Activated CD4-positive, alpha-beta T cell treated with anti-CD3 and anti-CD28 coated beads, Interleukin-2, amount 10 ng/mL, durations not matched to agents 24 days and 14 days (primary cell): Measurements from ENCODE around the gene JAZF1. TPM values are rescaled to one million over a fixed set of nuclear protein-coding genes. Genes with fewer than 3 reads are reported as not detected.

ENCODE experiments used
- DNase-seq: peaks from one replicate; pipeline ENCODE4 v3.0.0; 2022
- H3K27ac Mint-ChIP-seq: one replicate; pipeline ENCODE4 v1.8.0; 2022; ENCODE audit warnings: mild to moderate bottlenecking, mixed read lengths
- H3K27me3 Mint-ChIP-seq: one replicate; pipeline ENCODE4 v1.8.0; 2022; ENCODE audit warnings: mixed read lengths
- H3K36me3 Mint-ChIP-seq: one replicate; pipeline ENCODE4 v1.8.0; 2022; ENCODE audit warnings: low read depth, mild to moderate bottlenecking, mixed read lengths
- H3K4me1 Mint-ChIP-seq: one replicate; pipeline ENCODE4 v1.8.0; 2021; ENCODE audit warnings: mixed read lengths
- H3K4me3 Mint-ChIP-seq: one replicate; pipeline ENCODE4 v1.8.0; 2022; ENCODE audit warnings: mild to moderate bottlenecking, moderate library complexity, mixed read lengths
- H3K9me3 Mint-ChIP-seq: one replicate; pipeline ENCODE4 v1.8.0; 2021; ENCODE audit warnings: mixed read lengths
- intact Hi-C: fragments of 100-400 bp; cut with micrococcal nuclease; formaldehyde crosslinking; loops from one replicate; pipeline ENCODE4 v1.15.1; 2023
- total RNA-seq: library from RNA; stranded (reverse); gene quantifications from 2 replicates; pipeline ENCODE4 v1.2.3, GENCODE V29; 2022

The JAZF1 gene
- total RNA-seq, 1 donor from 2014 or later: 4.2 TPM

DNA sequence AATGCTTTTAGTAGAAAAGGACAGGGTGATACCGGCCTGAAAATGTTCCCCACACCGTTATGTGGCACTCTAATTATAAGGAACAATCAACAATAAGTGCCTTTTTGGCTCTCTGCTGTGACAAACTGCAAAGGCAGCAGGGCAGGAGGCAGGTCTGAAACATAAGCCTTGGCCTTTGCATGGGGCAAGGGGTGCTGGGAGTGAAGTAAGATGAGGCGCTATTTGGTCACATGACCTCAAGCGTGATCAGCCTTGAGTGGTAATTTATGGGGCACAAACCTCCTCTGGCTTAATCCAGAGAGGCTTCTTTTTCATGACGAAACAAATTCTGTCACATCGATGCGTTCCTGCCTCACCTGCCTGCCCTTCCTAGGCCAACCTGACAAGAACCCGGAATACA is 237.9 kb downstream of the JAZF1 start:
- Mint-ChIP-seq H3K27me3 (peaks cover 9% of the 10 kb centered on the region), H3K4me3 (no peak overlapping the region), H3K36me3 (no peaks in the 10 kb centered on the region), H3K9me3 (no peaks in the 10 kb centered on the region), H3K27ac (no peak overlapping the region), H3K4me1 (no peaks in the 10 kb centered on the region)
- DNase-seq: no peak
- intact Hi-C loops: no loop called here

DNA sequence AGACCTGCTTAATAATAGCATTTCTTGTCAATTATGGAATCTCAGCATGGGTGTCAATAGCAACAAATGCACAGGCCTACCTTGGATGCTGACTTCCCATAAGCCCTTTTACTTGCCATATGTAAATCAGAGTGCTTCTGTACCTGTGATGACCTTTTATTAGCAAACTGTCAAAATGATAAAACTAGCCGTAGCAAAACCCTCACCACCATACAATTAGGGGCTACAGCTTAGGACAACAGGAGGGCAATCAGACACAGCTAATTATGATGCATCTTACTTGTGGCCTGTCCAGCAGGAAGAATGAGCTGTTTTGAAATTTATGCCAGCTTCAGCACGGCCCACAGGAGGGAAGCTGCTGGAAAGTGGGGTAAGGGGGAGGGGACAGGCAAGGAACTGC is 239.1 kb downstream of the JAZF1 start:
- peaks cover 11% of the 10 kb centered on the region for H3K27me3 Mint-ChIP-seq
- H3K4me1 Mint-ChIP-seq: no peaks in the 10 kb centered on the region
- DNase-seq: no peak
- H3K4me3 Mint-ChIP-seq: no peak overlapping the region
- intact Hi-C loops: no loop called here
- no peaks in the 10 kb centered on the region for H3K36me3 Mint-ChIP-seq
- no peaks in the 10 kb centered on the region for H3K9me3 Mint-ChIP-seq
- no peak overlapping the region for H3K27ac Mint-ChIP-seq

DNA sequence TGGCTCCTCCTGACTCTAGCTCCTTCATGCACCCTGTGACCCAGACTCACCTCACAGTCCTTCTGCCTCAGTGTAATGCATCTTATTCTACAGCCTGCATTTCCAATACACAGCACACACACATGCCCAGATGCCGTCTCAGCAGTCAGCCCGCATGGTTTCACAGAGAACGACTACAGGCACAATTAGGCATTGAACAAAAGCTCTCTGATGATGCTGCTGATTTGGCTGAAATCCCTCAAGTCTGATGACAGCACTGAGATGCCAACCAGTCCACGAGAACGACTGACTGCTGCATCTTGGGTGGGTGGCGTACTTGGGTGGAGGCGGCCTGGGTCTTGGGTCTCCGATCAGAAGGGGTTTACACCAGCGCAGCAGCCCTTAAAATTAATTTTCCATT is 240.3 kb downstream of the JAZF1 start:
- no peaks in the 10 kb centered on the region for H3K9me3 Mint-ChIP-seq
- no peaks in the 10 kb centered on the region for H3K36me3 Mint-ChIP-seq
- H3K27ac Mint-ChIP-seq: no peak overlapping the region
- DNase-seq: no peak
- peaks cover 11% of the 10 kb centered on the region for H3K27me3 Mint-ChIP-seq
- H3K4me3 Mint-ChIP-seq: no peak overlapping the region
- intact Hi-C loops: no loop called here
- H3K4me1 Mint-ChIP-seq: no peaks in the 10 kb centered on the region

DNA sequence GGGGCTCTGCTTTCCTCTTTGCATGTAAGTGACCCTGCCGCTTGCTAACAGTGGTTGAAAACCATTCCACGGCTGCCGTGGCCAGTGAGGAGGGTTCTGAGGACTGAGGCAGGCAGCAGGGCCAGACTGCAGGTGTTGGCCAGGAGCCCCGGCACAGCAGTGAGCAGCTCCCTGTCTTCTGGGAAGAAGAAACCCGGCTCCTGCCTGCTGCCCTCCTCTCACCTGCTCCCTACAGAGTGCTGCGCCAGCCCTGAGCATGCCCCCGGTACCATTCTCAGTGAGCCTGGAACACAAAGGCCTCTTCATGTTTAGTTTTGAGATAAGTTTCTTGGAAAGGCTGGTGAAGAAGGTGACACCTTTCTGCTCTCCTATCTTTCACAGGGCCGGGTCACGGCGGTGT is 240.7 kb downstream of the JAZF1 start:
- H3K9me3 Mint-ChIP-seq: no peaks in the 10 kb centered on the region
- H3K4me3 Mint-ChIP-seq: no peak overlapping the region
- H3K27ac Mint-ChIP-seq: no peak overlapping the region
- no peaks in the 10 kb centered on the region for H3K36me3 Mint-ChIP-seq
- DNase-seq: no peak
- intact Hi-C loops: loop anchor here (10.0 kb wide), 1 partner anchor 365 kb away; no protein-coding TSS in a partner anchor
- H3K4me1 Mint-ChIP-seq: no peaks in the 10 kb centered on the region
- H3K27me3 Mint-ChIP-seq: peaks cover 11% of the 10 kb centered on the region

DNA sequence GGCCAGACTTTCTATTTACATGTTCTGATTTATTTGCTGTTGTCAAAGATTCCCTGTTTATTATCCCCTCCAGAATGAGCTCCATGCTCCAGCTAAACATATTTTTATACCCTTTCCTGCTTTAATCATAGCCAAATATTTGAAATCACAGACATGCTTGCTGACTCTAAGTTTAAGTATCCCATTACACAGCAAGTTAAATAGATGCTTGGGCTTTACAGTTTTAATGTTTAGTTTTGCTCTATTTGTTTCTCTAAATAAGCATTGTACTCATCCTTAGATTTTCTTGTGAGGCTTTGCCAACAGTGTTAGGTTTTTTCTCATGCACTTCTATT is 243.9 kb downstream of the JAZF1 start:
- no peaks in the 10 kb centered on the region for H3K4me1 Mint-ChIP-seq
- H3K9me3 Mint-ChIP-seq: no peaks in the 10 kb centered on the region
- H3K27me3 Mint-ChIP-seq: peaks cover 13% of the 10 kb centered on the region
- no peak for DNase-seq
- intact Hi-C loops: loop anchor here (10.0 kb wide), 1 partner anchor 362 kb away; no protein-coding TSS in a partner anchor
- no peaks in the 10 kb centered on the region for H3K36me3 Mint-ChIP-seq
- no peak overlapping the region for H3K4me3 Mint-ChIP-seq
- H3K27ac Mint-ChIP-seq: no peak overlapping the region

DNA sequence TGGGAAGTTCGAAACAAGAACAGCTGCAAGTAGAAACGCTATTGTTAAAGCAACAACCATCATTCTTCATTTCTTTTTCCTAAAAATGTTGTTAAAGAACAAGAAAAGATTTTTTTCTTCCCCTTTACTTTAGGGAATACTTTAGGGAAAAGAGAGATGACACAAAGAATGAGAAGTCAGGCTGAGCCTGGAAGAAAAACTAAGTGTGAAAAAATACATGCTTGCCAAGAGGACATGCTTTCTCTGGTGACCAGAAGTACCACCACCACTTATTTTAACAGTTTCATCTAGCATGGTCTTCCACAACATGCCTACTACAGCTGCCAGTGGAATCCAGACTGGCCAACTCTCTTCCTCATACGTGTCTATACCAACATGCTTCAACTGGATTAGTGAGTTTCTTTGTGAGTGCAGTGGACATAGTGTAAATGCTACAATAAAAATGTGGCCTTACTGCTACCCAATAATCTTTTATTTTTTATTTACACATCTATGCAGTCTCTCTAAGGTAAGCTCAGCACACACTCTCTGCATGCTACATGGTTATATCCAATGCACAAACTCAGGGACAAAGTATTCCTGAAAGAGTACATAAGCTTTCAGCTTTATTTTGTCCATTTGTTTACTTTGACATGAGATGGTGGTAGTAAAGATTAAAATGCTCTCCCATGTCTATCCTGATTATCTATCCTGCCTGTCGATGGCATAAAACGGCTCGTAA is 244.4 kb downstream of the JAZF1 start:
- H3K36me3 Mint-ChIP-seq: no peaks in the 10 kb centered on the region
- intact Hi-C loops: loop anchor here (10.0 kb wide), 1 partner anchor 361 kb away; no protein-coding TSS in a partner anchor
- no peak overlapping the region for H3K4me3 Mint-ChIP-seq
- no peak for DNase-seq
- no peak overlapping the region for H3K27ac Mint-ChIP-seq
- H3K4me1 Mint-ChIP-seq: no peaks in the 10 kb centered on the region
- H3K27me3 Mint-ChIP-seq: peaks cover 13% of the 10 kb centered on the region
- no peaks in the 10 kb centered on the region for H3K9me3 Mint-ChIP-seq

DNA sequence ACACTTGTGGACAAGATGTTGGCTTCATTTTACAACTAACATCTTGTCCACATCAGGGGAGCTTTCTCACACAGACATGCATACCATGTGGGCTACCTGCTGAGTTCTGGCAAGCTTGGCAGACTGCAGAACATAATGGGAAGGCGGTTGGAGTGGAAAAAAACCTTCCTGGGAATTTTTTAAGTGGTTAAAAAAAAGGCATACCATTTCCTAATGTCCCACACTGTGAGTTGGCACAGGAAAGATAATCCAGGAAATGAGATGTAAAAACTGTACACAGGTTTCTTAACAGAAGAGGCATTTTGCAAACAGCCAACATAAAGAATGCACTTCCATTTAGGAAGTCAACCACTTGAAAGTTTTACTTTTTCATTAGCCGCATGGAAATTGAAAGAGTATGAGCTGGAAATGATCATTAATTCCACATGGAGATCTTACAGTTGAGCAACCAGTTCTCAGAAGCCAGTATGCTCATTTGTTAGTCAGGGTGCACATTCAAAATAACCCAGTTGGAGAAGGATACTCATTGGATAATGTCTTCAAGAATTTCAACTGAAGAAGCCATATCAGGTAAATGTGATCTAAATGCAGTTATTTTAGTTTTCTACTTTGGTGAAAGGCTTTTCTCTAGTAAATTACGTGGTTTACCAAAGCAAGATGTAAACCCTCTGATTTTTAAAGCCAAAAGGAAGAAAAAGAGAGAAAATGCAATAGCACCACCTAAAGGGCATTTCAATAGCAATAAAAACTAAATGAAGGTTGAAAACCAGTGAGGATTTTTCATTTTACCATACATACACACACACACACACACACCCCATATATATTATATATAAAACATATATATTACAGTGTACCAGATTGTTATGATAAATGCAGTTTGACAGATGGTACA is 246.7 kb downstream of the JAZF1 start:
- no peaks in the 10 kb centered on the region for H3K36me3 Mint-ChIP-seq
- no peak overlapping the region for H3K27ac Mint-ChIP-seq
- intact Hi-C loops: loop anchor here (10.0 kb wide), 1 partner anchor 359 kb away; no protein-coding TSS in a partner anchor
- H3K9me3 Mint-ChIP-seq: no peaks in the 10 kb centered on the region
- peaks cover 12% of the 10 kb centered on the region for H3K27me3 Mint-ChIP-seq
- no peaks in the 10 kb centered on the region for H3K4me1 Mint-ChIP-seq
- H3K4me3 Mint-ChIP-seq: no peak overlapping the region
- DNase-seq: no peak

DNA sequence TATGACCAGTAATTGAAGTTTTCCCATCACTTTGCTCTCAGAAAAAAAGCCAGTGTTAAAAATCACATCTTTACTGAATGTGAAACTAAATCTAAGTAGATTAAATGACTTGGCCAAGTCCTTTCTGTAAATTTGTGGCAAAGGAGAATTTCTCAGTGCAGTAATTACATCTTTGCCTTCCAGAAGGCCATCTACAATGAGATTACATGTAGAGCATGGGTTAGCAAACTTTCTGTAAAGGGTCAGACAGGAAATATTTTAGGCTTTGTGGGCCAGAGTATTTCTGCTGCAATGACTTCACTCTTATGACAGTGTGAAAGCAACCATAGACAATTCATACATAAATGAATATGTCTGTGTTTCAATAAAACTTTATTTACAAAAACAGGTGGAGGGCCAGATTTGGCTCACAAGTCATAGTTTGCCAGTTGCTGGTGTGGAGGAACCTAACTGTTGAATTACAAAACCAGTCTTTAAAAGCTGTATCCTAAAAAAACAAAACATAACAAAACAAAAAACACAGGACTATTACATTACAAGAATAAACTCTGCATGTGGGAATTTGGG is 249.6 kb downstream of the JAZF1 start:
- Mint-ChIP-seq H3K27me3 (peaks cover 6% of the 10 kb centered on the region), H3K4me1 (no peaks in the 10 kb centered on the region), H3K27ac (no peak overlapping the region), H3K4me3 (no peak overlapping the region), H3K9me3 (no peaks in the 10 kb centered on the region), H3K36me3 (no peaks in the 10 kb centered on the region)
- DNase-seq: no peak
- intact Hi-C loops: loop anchor here (10.0 kb wide), 1 partner anchor 356 kb away; no protein-coding TSS in a partner anchor

DNA sequence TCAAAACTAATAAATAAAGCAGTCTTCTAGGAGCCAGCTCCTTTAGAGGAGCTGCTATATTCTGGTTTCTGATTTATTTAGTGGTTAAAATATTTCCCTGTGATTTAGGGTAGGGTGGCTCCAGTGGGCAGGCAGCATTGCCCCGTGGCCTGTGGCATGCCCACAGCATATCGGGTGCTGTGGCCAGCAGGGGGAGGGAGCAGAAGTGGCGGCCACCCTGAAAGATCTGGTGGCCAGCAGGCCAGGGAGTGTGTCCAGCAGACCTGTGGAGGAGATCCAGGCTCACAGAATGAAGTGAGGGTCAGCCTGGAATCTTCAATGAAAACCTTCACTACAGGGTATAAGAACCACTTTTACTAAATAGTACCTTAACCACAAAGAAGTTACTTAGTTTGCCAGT is 251.5 kb downstream of the JAZF1 start:
- Mint-ChIP-seq H3K27ac (no peak overlapping the region), H3K27me3 (peaks cover 6% of the 10 kb centered on the region), H3K36me3 (no peaks in the 10 kb centered on the region), H3K4me3 (no peak overlapping the region), H3K9me3 (no peaks in the 10 kb centered on the region), H3K4me1 (peaks cover 4% of the 10 kb centered on the region)
- no peak for DNase-seq
- intact Hi-C loops: no loop called here

DNA sequence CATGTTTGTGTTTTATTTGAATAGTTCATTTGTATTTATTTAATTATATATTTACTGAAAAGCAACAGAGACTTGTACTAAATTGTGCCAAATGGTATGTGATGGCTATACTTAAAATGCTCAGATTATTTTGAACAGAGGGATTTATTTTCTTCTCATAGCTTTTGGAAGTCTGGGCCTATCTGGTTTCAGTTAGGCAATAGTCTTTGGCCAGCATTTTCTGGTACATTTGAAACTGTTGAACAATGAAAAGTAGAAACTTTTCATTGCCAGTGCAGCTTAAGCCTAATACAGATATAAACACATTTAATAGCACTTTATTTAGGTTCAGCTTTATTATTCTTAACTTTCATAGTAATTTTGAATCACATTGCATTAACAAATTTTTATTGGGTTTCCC is 252.6 kb downstream of the JAZF1 start:
- intact Hi-C loops: no loop called here
- Mint-ChIP-seq H3K27me3 (peaks cover 6% of the 10 kb centered on the region), H3K27ac (no peak overlapping the region), H3K9me3 (no peaks in the 10 kb centered on the region), H3K36me3 (no peaks in the 10 kb centered on the region), H3K4me1 (peaks cover 4% of the 10 kb centered on the region), H3K4me3 (no peak overlapping the region)
- no peak for DNase-seq

DNA sequence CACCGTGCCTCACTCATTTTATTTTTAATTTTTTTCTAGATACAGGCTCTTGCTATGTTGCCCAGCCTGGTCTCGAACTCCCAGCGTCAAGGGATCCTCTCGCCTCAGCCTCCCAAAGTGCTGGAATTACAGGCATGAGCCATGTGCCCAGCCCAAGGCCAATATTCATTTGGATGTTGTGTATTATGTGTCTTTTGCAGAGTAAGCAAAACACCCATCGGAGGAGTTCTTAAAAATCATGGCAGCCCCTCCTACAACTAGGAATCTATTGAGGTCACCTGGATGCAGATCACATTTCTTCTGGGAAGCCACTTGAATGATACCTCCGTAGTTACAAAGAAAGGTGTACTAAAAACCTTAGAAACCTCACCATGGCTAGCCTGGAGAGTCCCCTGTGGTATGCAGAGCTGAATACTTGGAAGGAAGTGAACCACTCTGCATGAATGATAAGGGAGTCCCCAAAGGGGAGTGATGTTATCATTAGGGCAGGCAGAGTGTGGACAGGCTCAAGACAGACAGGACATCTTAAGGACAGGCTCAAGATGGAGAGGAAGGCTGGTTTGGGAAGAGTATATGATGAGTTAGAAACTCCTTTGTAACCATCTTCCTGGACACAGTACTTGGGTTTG is 254.9 kb downstream of the JAZF1 start:
- H3K9me3 Mint-ChIP-seq: no peaks in the 10 kb centered on the region
- H3K36me3 Mint-ChIP-seq: no peaks in the 10 kb centered on the region
- no peak overlapping the region for H3K4me3 Mint-ChIP-seq
- H3K27me3 Mint-ChIP-seq: peaks cover 4% of the 10 kb centered on the region
- DNase-seq: no peak
- intact Hi-C loops: no loop called here
- peaks cover 4% of the 10 kb centered on the region for H3K4me1 Mint-ChIP-seq
- H3K27ac Mint-ChIP-seq: no peak overlapping the region

DNA sequence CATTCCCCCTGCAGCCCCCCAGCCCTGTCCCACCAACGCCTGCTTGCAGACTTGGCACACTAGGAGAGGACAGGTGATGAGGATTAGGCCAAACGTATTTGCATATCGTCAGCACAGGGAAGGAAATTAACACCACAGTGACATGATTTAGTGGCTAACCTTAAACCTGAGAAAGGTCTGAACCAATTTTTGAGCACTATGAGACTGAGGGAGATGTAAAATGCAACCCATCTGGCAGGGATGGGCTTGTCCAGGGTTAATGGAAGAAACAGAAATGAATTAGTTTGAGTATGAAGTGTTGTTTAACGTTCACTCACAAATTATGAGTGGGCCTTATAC is 257.0 kb downstream of the JAZF1 start:
- peaks cover 3% of the 10 kb centered on the region for H3K27me3 Mint-ChIP-seq
- H3K36me3 Mint-ChIP-seq: no peaks in the 10 kb centered on the region
- intact Hi-C loops: loop anchor here (5.0 kb wide), 2 partner anchors 99 to 711 kb away; no protein-coding TSS in a partner anchor
- no peak overlapping the region for H3K27ac Mint-ChIP-seq
- no peak overlapping the region for H3K4me3 Mint-ChIP-seq
- H3K4me1 Mint-ChIP-seq: peaks cover 4% of the 10 kb centered on the region
- DNase-seq: no peak
- no peaks in the 10 kb centered on the region for H3K9me3 Mint-ChIP-seq

DNA sequence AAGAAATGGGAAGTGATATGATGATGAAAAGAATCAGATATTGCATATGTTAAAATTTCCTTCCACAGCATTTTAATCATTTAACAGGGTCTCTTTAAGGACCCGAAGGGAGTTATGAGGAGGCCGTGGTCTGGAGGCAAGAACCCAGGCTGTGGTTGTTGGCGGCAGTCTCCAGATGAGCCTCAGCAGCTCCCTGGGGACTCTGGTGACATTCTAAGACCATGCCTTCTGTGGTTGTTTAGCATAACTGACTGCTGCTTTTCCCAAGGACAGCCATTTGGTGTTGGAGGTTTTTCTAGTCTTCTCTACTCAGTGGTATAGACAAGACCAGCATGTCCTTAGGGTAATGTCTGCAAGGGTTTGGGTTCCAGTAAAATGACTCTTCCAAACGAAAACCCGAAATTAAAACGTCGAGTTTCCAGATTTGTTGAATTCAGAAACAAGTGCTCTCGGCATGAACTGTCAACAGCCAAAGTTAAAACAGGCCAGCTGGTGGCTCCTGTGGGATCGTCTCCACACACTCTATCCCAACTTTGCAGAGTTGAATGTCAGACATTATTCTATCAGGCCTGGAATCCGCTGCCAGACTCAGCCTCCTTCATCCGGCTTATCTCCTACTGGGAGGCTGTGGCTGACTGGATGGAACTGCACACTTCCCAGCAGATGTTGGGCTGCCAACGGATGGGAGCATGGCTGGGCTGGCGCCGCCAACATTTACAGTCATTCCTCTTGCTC is 257.5 kb downstream of the JAZF1 start:
- no peaks in the 10 kb centered on the region for H3K36me3 Mint-ChIP-seq
- H3K9me3 Mint-ChIP-seq: no peaks in the 10 kb centered on the region
- H3K4me3 Mint-ChIP-seq: no peak overlapping the region
- no peaks in the 10 kb centered on the region for H3K27me3 Mint-ChIP-seq
- DNase-seq: no peak
- peaks cover 4% of the 10 kb centered on the region for H3K4me1 Mint-ChIP-seq
- intact Hi-C loops: loop anchor here (5.0 kb wide), 2 partner anchors 99 to 711 kb away; no protein-coding TSS in a partner anchor
- no peak overlapping the region for H3K27ac Mint-ChIP-seq
